Keratinocyte (primary cell): ENCODE data around the gene NUDT14. TPM values are rescaled to one million over a fixed set of nuclear protein-coding genes. Genes with fewer than 3 reads are reported as not detected.

ENCODE experiments used
- DNase-seq: peaks from one replicate; pipeline ENCODE4 v3.0.0-alpha.2; 2011; ENCODE audit warnings: low read depth, missing footprints, low spot score
- FAIRE-seq: peaks from 2 replicates; lab custom pipeline; 2011; peaks lifted over from hg19 to GRCh38; lab: Jason Lieb, UNC
- H2AFZ ChIP-seq: 2 replicates; pipeline ENCODE4 v1.6.0; 2012; ENCODE audit warnings: low read length, control low read depth, inconsistent platforms; ENCODE audit not compliant: control insufficient read depth
- H3K27ac ChIP-seq: 2 replicates; pipeline ENCODE4 v1.5.1; 2011; ENCODE audit warnings: low read length; ENCODE audit not compliant: control insufficient read depth, insufficient read depth
- H3K27me3 ChIP-seq: 3 replicates; pipeline ENCODE4 v1.6.0; 2011; ENCODE audit warnings: low read length; ENCODE audit not compliant: control insufficient read depth, insufficient read depth; ENCODE audit errors: extremely low read depth
- H3K36me3 ChIP-seq, 2 experiments: 2 replicates in 1 of 2; 3 replicates in 1 of 2; pipeline ENCODE4 v1.5.1; 2011; ENCODE audit warnings: low read length in 2 of 2, mild to moderate bottlenecking in 1 of 2; ENCODE audit not compliant: control insufficient read depth in 2 of 2, insufficient read depth in 2 of 2; ENCODE audit errors: extremely low read depth in 1 of 2
- H3K4me1 ChIP-seq: 3 replicates; pipeline ENCODE4 v1.5.1; 2011; ENCODE audit warnings: low read length; ENCODE audit not compliant: control insufficient read depth, insufficient read depth; ENCODE audit errors: extremely low read depth
- H3K4me2 ChIP-seq: 3 replicates; pipeline ENCODE4 v1.6.0; 2011; ENCODE audit warnings: low read depth, low read length; ENCODE audit not compliant: control insufficient read depth, insufficient read depth; ENCODE audit errors: extremely low read depth
- H3K4me3 ChIP-seq, 3 experiments: fragments of 200-600 bp in 1 of 3; sonication (generic) in 1 of 3; 2 replicates in 2 of 3; 3 replicates in 1 of 3; pipeline ENCODE4 v1.5.1; 2011 to 2016; ENCODE audit warnings: low read length in 3 of 3, mild to moderate bottlenecking in 3 of 3, control low read depth in 2 of 3, inconsistent platforms in 1 of 3, low read depth in 1 of 3, mixed read lengths in 1 of 3, mixed run types in 1 of 3, moderate library complexity in 1 of 3; ENCODE audit not compliant: control insufficient read depth in 2 of 3, insufficient read depth in 2 of 3; ENCODE audit errors: extremely low read depth in 1 of 3
- H3K79me2 ChIP-seq: 2 replicates; pipeline ENCODE4 v1.6.0; 2012; ENCODE audit warnings: low read length; ENCODE audit not compliant: control insufficient read depth, insufficient read depth
- H3K9ac ChIP-seq: 3 replicates; pipeline ENCODE4 v1.6.0; 2011; ENCODE audit warnings: low read length; ENCODE audit not compliant: control insufficient read depth, insufficient read depth; ENCODE audit errors: extremely low read depth
- H3K9me1 ChIP-seq: 3 replicates; pipeline ENCODE4 v1.6.0; 2011; ENCODE audit warnings: low read length; ENCODE audit not compliant: control insufficient read depth, insufficient read depth; ENCODE audit errors: extremely low read depth
- H3K9me3 ChIP-seq: 2 replicates; pipeline ENCODE4 v1.5.1; 2012; ENCODE audit warnings: low read depth, low read length; ENCODE audit not compliant: control insufficient read depth
- H4K20me1 ChIP-seq: 3 replicates; pipeline ENCODE4 v1.6.0; 2011; ENCODE audit warnings: low read length; ENCODE audit not compliant: control insufficient read depth, insufficient read depth; ENCODE audit errors: extremely low read depth
- CTCF ChIP-seq, 3 experiments: IDR thresholded peaks in 1 of 3; conservative IDR thresholded peaks in 1 of 3; optimal IDR thresholded peaks in 1 of 3; 2 replicates in 2 of 3; 3 replicates in 1 of 3; pipeline versions ENCODE3 to v1.5.1; 2011; ENCODE audit warnings: low read length in 3 of 3, mild to moderate bottlenecking in 3 of 3, moderate library complexity in 2 of 3, control low read depth in 1 of 3, inconsistent platforms in 1 of 3; ENCODE audit not compliant: insufficient read depth in 2 of 3; ENCODE audit errors: extremely low read depth in 1 of 3
- EZH2 ChIP-seq: IDR thresholded peaks from one replicate; pipeline ENCODE4 v1.6.1; 2012; ENCODE audit warnings: inconsistent platforms, mild to moderate bottlenecking, low read length, moderate library complexity
- dilution Hi-C: fragments of 300-500 bp; cut with MboI; formaldehyde crosslinking; loops from one replicate; pipeline ENCODE4 v1.7.0; 2020; ENCODE audit warnings: low sequenced_read_pairs; ENCODE audit not compliant: extremely low pct_ligation_motif_present
- polyA plus RNA-seq, 5 experiments: library from polyadenylated mRNA; depleted of rRNA in 3 of 5; stranded (reverse) in 3 of 5; stranded (forward) in 1 of 5; unstranded in 1 of 5; fragments of >200 nt; gene quantifications; 1 replicate in 1 of 5; 2 replicates in 3 of 5; 3 replicates in 1 of 5; pipeline versions ENCODE4 v1.2.1 to v1.2.3, GENCODE V29; 2011 to 2012; ENCODE audit warnings: missing spikeins in 2 of 5, low read depth in 1 of 5, low replicate concordance in 1 of 5

NUDT14 gene
- polyA plus RNA-seq, 1 donor (not counting 4 experiments of a cell fraction or from before 2014, with no cell fraction given), result 15.6 TPM

GRCh38 chr14:105124823-105125222, 56.3 kb downstream of the NUDT14 start:
- no peak for FAIRE-seq
- Histone ChIP-seq H3K27ac (no peak overlapping the region), H3K4me2 (no peak overlapping the region), H3K9ac (no peak overlapping the region), H3K4me3 (no peak overlapping the region), H3K9me1 (no peaks in the 10 kb centered on the region), H3K27me3 (peaks cover 38% of the 10 kb centered on the region), H3K79me2 (no peaks in the 10 kb centered on the region), H4K20me1 (no peaks in the 10 kb centered on the region), H3K4me1 (peaks cover 3% of the 10 kb centered on the region), H2AFZ (no peak overlapping the region), H3K9me3 (peaks cover 9% of the 10 kb centered on the region), H3K36me3 (no peaks in the 10 kb centered on the region)
- DNase-seq, result no peak
- no peak for TF ChIP-seq EZH2
- no peak for TF ChIP-seq CTCF (optimal IDR thresholded peaks at IDR 0.05 in 1 of 3, IDR thresholded peaks at IDR 0.05 in 1 of 3, conservative IDR thresholded peaks at IDR 0.05 in 1 of 3; ENCODE audit: extremely low read depth in 1 of 3, insufficient read depth in 2 of 3, low read length in 3 of 3)
- dilution Hi-C loops, result no loop called here

- Histone ChIP-seq H3K27ac (no peak overlapping the region), H3K9me3 (peaks cover 9% of the 10 kb centered on the region), H3K4me1 (peaks cover 9% of the 10 kb centered on the region), H3K4me2 (no peak overlapping the region), H3K79me2 (no peaks in the 10 kb centered on the region), H3K4me3 (no peak overlapping the region), H3K36me3 (no peaks in the 10 kb centered on the region), H4K20me1 (peaks cover 2% of the 10 kb centered on the region), H3K27me3 (peaks cover 38% of the 10 kb centered on the region), H2AFZ (no peak overlapping the region), H3K9me1 (no peaks in the 10 kb centered on the region), H3K9ac (no peak overlapping the region)
- DNase-seq (no peak), FAIRE-seq (no peak)
- dilution Hi-C loops, result no loop called here
- TF ChIP-seq EZH2 (no peak), CTCF (optimal IDR thresholded peaks at IDR 0.05 in 1 of 3, IDR thresholded peaks at IDR 0.05 in 1 of 3, conservative IDR thresholded peaks at IDR 0.05 in 1 of 3; ENCODE audit: extremely low read depth in 1 of 3, insufficient read depth in 2 of 3, low read length in 3 of 3) (no peak)
Observed at GRCh38 chr14:105123981-105124765, 56.9 kb downstream of the NUDT14 start.
